SK-N-SH treated with all-trans-retinoic acid at 6 μM for 48 hours (cell line): ENCODE results near the gene CD28.

Source experiments
- BACH2 ChIP-seq: fragments of 250-450 bp; sonication (Bioruptor Pico); IDR thresholded peaks from 2 replicates; pipeline ENCODE4 v1.9.0; 2021; ENCODE audit warnings: mild to moderate bottlenecking, borderline replicate concordance
- CSDC2 ChIP-seq: fragments of 250-450 bp; sonication (Bioruptor Pico); IDR thresholded peaks from 2 replicates; pipeline ENCODE4 v1.5.0; 2020; ENCODE audit warnings: mild to moderate bottlenecking, moderate library complexity
- PATZ1 ChIP-seq: fragments of 250-450 bp; sonication (Bioruptor Pico); IDR thresholded peaks from 2 replicates; pipeline ENCODE4 v1.8.0; 2020; ENCODE audit warnings: mild to moderate bottlenecking, moderate library complexity, borderline replicate concordance
- ZC3H10 ChIP-seq: fragments of 250-450 bp; sonication (Bioruptor Pico); IDR thresholded peaks from 2 replicates; pipeline ENCODE4 v1.5.1; 2021; ENCODE audit warnings: mild to moderate bottlenecking, moderate library complexity
- ZFP3 ChIP-seq: fragments of 250-450 bp; sonication (Bioruptor Pico); IDR thresholded peaks from 2 replicates; pipeline ENCODE4 v1.5.0; 2020; ENCODE audit warnings: mild to moderate bottlenecking, moderate library complexity
- ZFP30 ChIP-seq: fragments of 450-650 bp; formaldehyde crosslinking; IDR thresholded peaks from 2 replicates; pipeline ENCODE4 v1.5.0; 2022; ENCODE audit warnings: mild to moderate bottlenecking, moderate library complexity
- ZNF70 ChIP-seq: fragments of 450-650 bp; formaldehyde crosslinking; IDR thresholded peaks from 2 replicates; pipeline ENCODE4 v1.5.0; 2020; ENCODE audit warnings: mild to moderate bottlenecking, moderate library complexity
- TF ChIP-seq, protein P1 (sequence below): fragments of 250-450 bp; sonication (Bioruptor Pico); IDR thresholded peaks from 2 replicates; pipeline ENCODE4 v1.5.1; 2020; ENCODE audit warnings: low read depth, mild to moderate bottlenecking, moderate library complexity

DNA sequence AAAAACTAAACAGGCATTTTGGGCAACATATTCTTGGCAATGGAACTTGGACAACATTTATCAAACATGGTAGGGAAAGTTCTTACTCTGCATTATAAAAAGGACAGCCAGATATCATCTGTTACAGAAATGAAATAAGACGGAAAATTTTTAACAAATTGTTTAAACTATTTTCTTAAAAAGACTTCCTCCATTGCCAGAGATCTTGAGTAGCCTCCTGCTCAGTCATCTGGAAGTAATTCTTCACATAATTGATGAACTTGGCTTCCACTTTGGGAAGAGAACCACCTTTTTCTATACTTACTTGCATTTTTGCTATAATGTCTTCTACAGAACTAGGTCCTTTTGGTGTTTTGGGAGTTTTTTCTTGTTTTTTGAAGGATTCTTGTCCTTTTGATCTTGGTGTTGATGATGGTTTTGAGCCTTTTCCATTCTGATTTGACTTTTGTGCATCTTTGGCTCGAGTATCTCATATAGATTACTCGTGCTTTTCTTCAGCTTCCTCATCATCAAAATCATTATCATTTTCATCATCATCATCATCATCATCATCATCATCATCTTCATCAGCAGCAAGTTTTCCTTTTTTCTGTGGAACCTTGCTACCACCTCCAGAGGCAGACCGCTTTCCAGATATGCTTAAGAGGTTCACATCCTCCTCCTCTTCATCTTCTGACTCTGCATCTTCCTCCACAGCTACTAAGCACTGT lies 66.2 kb downstream of the CD28 start:
- TF ChIP-seq ZFP3 (CRISPR knock-in tag) = no peak
- no peak for TF ChIP-seq PATZ1 (CRISPR knock-in tag)
- no peak for TF ChIP-seq BACH2 (CRISPR knock-in tag)
- no peak for TF ChIP-seq ZC3H10
- TF ChIP-seq ZNF70 = no peak
- TF ChIP-seq, protein P1, sequence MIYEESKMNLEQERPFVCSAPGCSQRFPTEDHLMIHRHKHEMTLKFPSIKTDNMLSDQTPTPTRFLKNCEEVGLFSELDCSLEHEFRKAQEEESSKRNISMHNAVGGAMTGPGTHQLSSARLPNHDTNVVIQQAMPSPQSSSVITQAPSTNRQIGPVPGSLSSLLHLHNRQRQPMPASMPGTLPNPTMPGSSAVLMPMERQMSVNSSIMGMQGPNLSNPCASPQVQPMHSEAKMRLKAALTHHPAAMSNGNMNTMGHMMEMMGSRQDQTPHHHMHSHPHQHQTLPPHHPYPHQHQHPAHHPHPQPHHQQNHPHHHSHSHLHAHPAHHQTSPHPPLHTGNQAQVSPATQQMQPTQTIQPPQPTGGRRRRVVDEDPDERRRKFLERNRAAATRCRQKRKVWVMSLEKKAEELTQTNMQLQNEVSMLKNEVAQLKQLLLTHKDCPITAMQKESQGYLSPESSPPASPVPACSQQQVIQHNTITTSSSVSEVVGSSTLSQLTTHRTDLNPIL (CRISPR knock-in tag) = no peak
- TF ChIP-seq CSDC2 (CRISPR knock-in tag) = no peak
- no peak for TF ChIP-seq ZFP30 (CRISPR knock-in tag)
